HG03097 (cell line): ENCODE measurements around the gene SIPA1L3.

Experiments used
- ATAC-seq: cut with Tn5 transposase; IDR thresholded peaks from one replicate; pipeline ENCODE4 v1.9.1; 2021; ENCODE audit not compliant: unreplicated experiment, low FRiP score

SIPA1L3 gene

DNA sequence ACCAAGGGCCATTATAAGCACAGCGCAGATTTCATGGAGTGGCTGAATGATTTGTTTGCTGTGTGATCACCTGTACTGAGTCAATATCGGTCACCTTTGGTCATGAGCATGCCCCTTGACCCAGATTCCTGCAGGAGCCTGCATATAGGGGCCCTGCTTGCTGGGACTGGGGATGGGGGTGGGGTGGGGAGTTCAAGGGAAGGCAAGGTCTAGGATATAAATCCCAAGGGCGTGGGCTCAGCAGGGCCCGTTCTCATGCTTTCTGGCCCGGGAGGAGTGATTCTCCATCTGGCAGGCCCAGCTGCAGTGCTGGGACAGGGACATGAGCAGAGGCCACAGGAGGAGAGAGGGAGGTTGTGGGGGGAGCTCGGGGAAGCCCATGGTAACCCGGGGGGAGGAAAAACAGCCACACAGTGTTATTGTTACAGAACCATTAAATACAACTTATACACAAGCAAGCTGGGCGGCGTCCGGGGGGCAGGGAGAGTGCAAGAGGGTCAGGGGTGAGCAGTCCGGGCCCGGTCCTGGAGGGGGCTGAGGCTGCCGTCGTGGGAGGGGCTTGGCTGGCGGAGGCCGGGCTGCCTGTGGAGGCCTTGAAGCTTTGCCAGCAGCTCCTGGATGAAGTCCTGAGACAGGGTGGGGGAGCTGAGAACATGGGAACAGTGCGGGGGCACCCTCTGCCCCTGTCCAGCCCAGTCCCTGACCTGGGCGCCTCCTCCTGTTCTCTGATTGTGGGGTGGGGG lies 344.0 kb downstream of the SIPA1L3 start:
- ATAC-seq: no peak

DNA sequence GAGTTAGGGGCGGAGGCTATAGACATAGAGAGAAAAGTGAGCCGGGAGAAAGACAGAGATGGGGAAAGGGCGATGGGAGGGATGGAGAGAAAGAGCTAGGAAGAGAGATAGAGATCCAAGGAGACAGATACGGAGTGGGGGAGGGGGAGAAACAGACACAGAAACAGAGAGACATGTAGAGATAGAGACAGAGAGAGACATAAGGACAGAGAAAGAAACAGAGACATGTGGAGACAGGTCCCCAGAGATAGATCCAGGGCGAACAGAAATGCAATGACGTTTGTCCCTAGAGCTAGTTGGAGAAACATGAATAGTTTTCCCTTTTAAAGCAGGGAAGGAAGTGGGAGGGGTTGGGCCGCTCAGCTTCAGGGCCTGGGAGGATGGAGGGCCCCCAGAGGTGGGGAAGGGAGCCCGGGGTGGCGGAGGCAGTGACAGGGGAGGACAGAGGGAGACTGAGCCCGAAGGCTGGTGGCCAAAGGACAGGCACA lies 344.6 kb downstream of the SIPA1L3 start:
- ATAC-seq: no peak

DNA sequence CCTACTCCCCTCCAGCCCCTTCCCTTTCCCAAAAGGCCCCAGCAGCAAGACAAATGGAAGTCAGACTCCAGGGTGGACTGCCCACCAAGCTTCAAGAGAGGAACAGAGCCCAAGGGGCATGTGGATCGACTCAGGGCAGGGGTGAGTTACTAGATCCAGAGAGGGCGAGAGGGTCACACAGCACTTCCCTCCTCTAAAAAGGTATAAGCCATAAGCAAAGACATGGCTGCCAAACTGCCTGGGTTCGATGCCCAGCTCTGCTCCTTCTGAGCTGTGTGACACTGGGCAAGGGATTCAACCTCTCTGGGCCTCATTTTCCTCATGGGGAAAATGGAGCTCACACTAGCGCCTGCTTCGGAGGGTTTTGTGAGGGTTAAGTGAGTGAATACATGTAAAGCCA lies 345.4 kb downstream of the SIPA1L3 start:
- no peak for ATAC-seq

DNA sequence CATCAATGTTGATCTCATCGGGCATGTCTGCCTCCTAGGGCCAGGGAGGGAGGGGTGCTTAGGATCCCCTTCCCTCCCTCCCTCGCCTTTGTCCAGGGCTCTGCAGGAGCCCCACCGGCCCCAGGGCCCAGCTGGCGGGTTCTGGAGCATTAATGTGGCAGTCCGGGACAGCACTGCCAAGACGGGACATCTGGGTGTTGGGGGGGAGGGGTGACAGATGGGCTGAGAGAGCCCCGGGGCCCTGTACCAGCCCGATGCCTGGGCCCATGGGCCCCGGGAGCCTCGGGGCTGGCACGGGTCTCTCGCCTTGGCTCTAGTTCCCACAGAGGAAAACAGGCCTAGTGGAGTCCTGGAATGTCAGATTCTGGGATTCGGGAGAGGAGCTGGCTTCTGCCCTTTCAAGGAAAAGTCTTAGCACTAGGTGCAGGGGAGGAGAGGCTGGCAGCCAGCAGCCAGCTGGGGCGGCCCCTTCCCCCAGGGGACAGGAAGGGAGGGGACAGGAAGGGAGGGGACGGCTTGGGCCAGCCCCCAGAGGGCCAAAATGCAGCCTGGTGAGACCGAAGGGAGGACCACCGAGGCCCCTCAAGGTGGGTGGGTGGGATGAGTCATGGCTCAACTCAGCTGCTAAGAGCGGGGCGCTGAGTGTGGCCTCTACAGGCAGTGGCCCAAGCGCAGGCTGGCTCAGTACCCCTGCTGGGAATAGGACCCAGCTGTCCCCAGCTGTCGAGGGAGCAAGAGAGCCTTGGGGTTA lies 346.1 kb downstream of the SIPA1L3 start:
- no peak for ATAC-seq

DNA sequence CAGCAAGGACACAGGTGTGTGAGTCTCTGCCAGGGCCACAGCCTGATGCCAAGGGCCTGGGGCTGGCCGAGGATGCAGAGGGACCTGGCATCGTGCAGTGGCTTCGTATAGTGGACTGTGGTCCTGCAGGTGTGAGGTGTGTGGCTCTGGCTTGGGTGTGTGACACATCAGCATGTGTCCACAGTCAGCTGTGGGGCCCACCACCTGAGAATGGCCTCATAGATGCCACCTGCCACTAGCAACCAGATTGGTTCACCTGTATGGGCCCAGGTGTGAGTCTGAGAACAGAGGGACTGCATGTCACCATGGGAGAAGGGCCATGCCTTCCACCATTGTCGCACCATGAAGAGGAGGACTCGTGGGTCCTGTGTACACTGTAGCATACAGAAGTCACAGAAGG lies 346.8 kb downstream of the SIPA1L3 start:
- no peak for ATAC-seq

DNA sequence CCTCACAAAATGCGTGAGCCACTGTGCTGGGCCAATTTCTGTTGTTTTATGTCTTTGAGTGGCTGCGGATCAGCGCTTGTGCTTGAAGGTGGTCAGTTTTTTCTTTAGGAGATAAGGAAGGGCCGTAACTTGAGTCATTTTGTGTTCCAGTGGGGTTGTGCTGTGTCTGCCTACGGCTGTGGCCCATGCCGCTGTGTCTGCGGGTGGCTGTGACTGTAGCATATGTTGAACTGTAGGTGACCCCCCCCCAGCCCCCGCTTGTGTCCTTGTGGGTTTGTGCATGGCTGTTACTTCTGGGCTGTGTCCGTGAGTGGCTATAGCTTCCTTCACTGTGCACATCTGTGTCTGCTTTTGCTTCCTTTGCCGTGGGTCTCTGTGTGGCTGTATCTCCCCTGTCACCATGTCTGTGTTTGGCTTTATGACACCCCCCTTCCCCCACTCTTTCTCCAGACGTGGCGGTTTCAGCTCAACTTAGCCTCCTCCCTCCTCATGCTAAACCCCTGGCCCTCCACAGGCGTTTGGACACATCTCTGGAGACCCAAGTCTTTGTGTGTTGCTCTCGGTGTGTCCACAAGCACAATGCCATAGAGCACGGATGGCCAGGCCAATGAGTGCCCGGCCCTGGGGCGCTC lies 348.5 kb downstream of the SIPA1L3 start:
- ATAC-seq: no peak
